Activated B cell treated with CpG ODN at 0.5 μM for 24 hours (primary cell): ENCODE results near the gene GSAP. TPM values are rescaled to one million over a fixed set of nuclear protein-coding genes. Genes with fewer than 3 reads are reported as not detected.

Experiments
- ATAC-seq: fragments of 200-7000 bp; cut with Tn5 transposase; one replicate; pipeline ENCODE4 v1.10.0; 2021; ENCODE audit warnings: low read depth, mild to moderate bottlenecking, moderate library complexity
- CTCF ChIA-PET: fragments of 350-600 bp; sonication (Branson Sonifier 250); formaldehyde crosslinking; loops from one replicate; lab custom pipeline; 2021; ENCODE audit warnings: antibody characterized with exemption; lab: Charles Lee
- POLR2A ChIA-PET: fragments of 350-600 bp; sonication (Branson Sonifier 250); formaldehyde crosslinking; loops from one replicate; lab custom pipeline; 2021; ENCODE audit warnings: antibody characterized with exemption; lab: Charles Lee
- DNase-seq: peaks from one replicate; pipeline ENCODE4 v3.0.0; 2022
- H3K27ac Mint-ChIP-seq: one replicate; pipeline ENCODE4 v1.8.0; 2020; ENCODE audit warnings: mixed read lengths
- H3K27me3 Mint-ChIP-seq: one replicate; pipeline ENCODE4 v1.8.0; 2021; ENCODE audit warnings: mixed read lengths
- H3K36me3 Mint-ChIP-seq: one replicate; pipeline ENCODE4 v1.8.0; 2021; ENCODE audit warnings: low read depth, mixed read lengths
- H3K4me1 Mint-ChIP-seq: one replicate; pipeline ENCODE4 v1.8.0; 2021; ENCODE audit warnings: mixed read lengths
- H3K4me3 Mint-ChIP-seq: one replicate; pipeline ENCODE4 v1.8.0; 2020; ENCODE audit warnings: mild to moderate bottlenecking, mixed read lengths
- H3K9me3 Mint-ChIP-seq: one replicate; pipeline ENCODE4 v1.8.0; 2020; ENCODE audit warnings: mixed read lengths
- CTCF ChIP-seq: fragments of 200-600 bp; IDR thresholded peaks from one replicate; pipeline ENCODE4 v1.8.0; 2022; ENCODE audit warnings: antibody characterized with exemption, mild to moderate bottlenecking
- intact Hi-C: fragments of 100-400 bp; cut with micrococcal nuclease; formaldehyde crosslinking; loops from one replicate; pipeline ENCODE4 v1.15.1; 2024
- total RNA-seq: library from RNA; stranded (reverse); gene quantifications from 2 replicates; pipeline ENCODE4 v1.2.3, GENCODE V29; 2022

GSAP gene
- total RNA-seq, 1 donor from 2014 or later = 91.2 TPM

DNA sequence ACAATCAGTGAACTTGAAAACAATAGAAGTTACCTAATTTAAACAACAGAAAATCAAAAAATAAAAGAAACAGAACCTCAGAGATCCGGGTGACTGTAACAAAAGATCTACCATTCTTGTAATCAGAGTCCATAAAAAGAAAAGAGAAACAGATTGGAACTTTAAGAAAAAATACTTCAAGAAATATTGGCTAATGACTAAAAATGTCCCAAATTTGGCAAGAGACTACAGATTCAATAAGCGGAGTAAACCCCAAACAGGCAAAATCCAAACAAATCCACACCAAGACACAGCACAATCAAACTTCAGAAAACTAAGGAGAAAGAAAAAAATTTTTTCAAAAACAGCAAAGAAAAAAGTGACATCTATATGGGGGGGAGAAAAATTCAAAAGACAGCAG lies 15.1 kb downstream of the GSAP start:
- intact Hi-C loops = loop anchor here (1.0 to 2.0 kb wide), 2 partner anchors 8 to 14 kb away; no protein-coding TSS in a partner anchor
- Mint-ChIP-seq H3K4me1 (peaks cover 46% of the 10 kb centered on the region), H3K9me3 (no peaks in the 10 kb centered on the region), H3K4me3 (peak overlapping the region; percentile 59), H3K36me3 (peaks cover 49% of the 10 kb centered on the region), H3K27me3 (no peaks in the 10 kb centered on the region), H3K27ac (peak overlapping the region; percentile 80)
- no peak for ATAC-seq
- ChIA-PET POLR2A (interaction anchor here (0.6 to 2.4 kb wide), 4 partner anchors 9 to 1657 kb away, joined by 3 to 22 read pairs (median 6); partner anchors contain the start of gene GSAP), CTCF (no interaction called here)
- no peak for TF ChIP-seq CTCF
- DNase-seq = no peak

GRCh38 chr7:77399816-77400215 lies 16.3 kb downstream of the GSAP start:
- CTCF ChIA-PET = interaction anchor here (1.2 kb wide), 1 partner anchor 15 kb away, joined by 3 read pairs; no protein-coding TSS in a partner anchor
- DNase-seq (no peak), ATAC-seq (no peak)
- intact Hi-C loops = loop anchor here (2.0 kb wide), 1 partner anchor 15 kb away; no protein-coding TSS in a partner anchor
- H3K27me3 Mint-ChIP-seq = no peaks in the 10 kb centered on the region
- H3K27ac Mint-ChIP-seq = peak overlapping the region; percentile 70
- H3K4me3 Mint-ChIP-seq = peak overlapping the region; percentile 8
- POLR2A ChIA-PET = interaction anchor here (1.2 to 2.2 kb wide), 2 partner anchors 15 to 32 kb away, joined by 3 to 16 read pairs; partner anchors contain the start of gene GSAP
- peaks cover 58% of the 10 kb centered on the region for H3K36me3 Mint-ChIP-seq
- TF ChIP-seq CTCF = no peak
- peaks cover 51% of the 10 kb centered on the region for H3K4me1 Mint-ChIP-seq
- H3K9me3 Mint-ChIP-seq = no peaks in the 10 kb centered on the region

DNA sequence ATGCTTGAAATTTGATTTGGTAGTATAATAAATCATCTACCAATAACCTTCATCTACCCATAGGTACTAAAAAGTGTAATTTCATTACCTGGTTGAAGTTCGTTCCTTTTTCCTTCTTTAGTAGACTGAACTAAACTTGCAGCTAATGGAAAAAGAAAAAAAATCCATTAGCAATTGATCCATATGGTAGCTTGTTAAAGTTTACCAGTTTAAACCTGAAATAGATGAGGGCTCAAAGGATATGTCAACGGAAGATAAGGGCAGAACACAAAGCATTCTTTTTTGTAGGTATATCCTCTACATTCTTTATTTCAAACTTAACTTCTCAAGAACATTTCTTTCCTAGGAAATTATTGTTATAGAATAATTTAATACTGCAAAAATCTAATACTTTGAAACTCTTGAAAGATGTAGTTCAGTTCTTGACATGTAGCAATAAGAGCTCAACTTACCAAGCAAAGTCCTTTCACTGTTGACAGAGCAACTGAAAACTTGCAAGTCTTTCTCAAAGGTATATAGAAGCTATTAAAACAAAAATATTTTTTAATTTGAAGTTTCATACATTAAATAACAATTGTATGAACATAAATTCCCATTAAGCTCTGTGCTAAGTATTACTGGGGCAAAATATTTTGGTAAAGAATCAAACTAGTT lies 19.1 kb downstream of the GSAP start:
- H3K27ac Mint-ChIP-seq = no peak overlapping the region
- no peak overlapping the region for H3K4me3 Mint-ChIP-seq
- DNase-seq = no peak

GRCh38 chr7:77395626-77396025 lies 20.5 kb downstream of the GSAP start:
- H3K4me3 Mint-ChIP-seq = no peak overlapping the region
- ChIA-PET CTCF (interaction anchor here (0.7 kb wide), 1 partner anchor 17 kb away, joined by 5 read pairs; no protein-coding TSS in a partner anchor), POLR2A (interaction anchor here (4.2 kb wide), 1 partner anchor 20 kb away, joined by 33 read pairs; the partner anchor contains the start of gene GSAP)
- H3K36me3 Mint-ChIP-seq = peaks cover 63% of the 10 kb centered on the region
- ATAC-seq = no peak
- H3K4me1 Mint-ChIP-seq = peaks cover 60% of the 10 kb centered on the region
- TF ChIP-seq CTCF = no peak
- no peak for DNase-seq
- intact Hi-C loops = no loop called here
- H3K27me3 Mint-ChIP-seq = no peaks in the 10 kb centered on the region
- H3K27ac Mint-ChIP-seq = peak overlapping the region; percentile 38
- no peaks in the 10 kb centered on the region for H3K9me3 Mint-ChIP-seq

More for the DNA sequence above, 19.1 kb downstream of the GSAP start:
- Mint-ChIP-seq H3K4me1 (peaks cover 62% of the 10 kb centered on the region), H3K9me3 (no peaks in the 10 kb centered on the region), H3K36me3 (peaks cover 64% of the 10 kb centered on the region), H3K27me3 (no peaks in the 10 kb centered on the region)
- TF ChIP-seq CTCF = no peak
- POLR2A ChIA-PET = interaction anchor here (0.7 to 4.2 kb wide), 2 partner anchors 9 to 18 kb away, joined by 3 to 33 read pairs; partner anchors contain the start of gene GSAP
- CTCF ChIA-PET = interaction anchor here (1.3 kb wide), 1 partner anchor 17 kb away, joined by 5 read pairs; no protein-coding TSS in a partner anchor
- no peak for ATAC-seq
- intact Hi-C loops = no loop called here

GRCh38 chr7:77393954-77394353 lies 22.2 kb downstream of the GSAP start:
- ChIA-PET POLR2A (interaction anchor here (0.6 to 4.2 kb wide), 4 partner anchors 21 to 144 kb away, joined by 3 to 144 read pairs (median 19); partner anchors contain the start of gene GSAP), CTCF (no interaction called here)
- ATAC-seq (no peak), DNase-seq (no peak)
- H3K27ac Mint-ChIP-seq = peak overlapping the region; percentile 47
- H3K36me3 Mint-ChIP-seq = peaks cover 59% of the 10 kb centered on the region
- TF ChIP-seq CTCF = no peak
- peaks cover 46% of the 10 kb centered on the region for H3K4me1 Mint-ChIP-seq
- intact Hi-C loops = loop anchor here (1.0 to 5.0 kb wide), 4 partner anchors 7 to 69 kb away; no protein-coding TSS in a partner anchor
- H3K27me3 Mint-ChIP-seq = no peaks in the 10 kb centered on the region
- no peaks in the 10 kb centered on the region for H3K9me3 Mint-ChIP-seq
- no peak overlapping the region for H3K4me3 Mint-ChIP-seq
